Caco-2 (cell line): Measurements from ENCODE around the gene CAMK4. TPM values are rescaled to one million over a fixed set of nuclear protein-coding genes. Genes with fewer than 3 reads are reported as not detected.

Experiments used
- BruUV-seq: library from RNA; stranded (reverse); fragments of 400-500 nt; replicated peaks from 2 replicates; lab custom pipeline; 2021; lab: Mats Ljungman, UMichigan
- CTCF ChIA-PET: fragments of 300-600 bp; sonication (Branson Sonifier 250); formaldehyde crosslinking; loops from one replicate; lab custom pipeline; 2022; ENCODE audit warnings: antibody characterized with exemption; lab: Charles Lee
- POLR2A ChIA-PET: fragments of 300-600 bp; sonication (Branson Sonifier 250); formaldehyde crosslinking; loops from one replicate; lab custom pipeline; 2022; ENCODE audit warnings: antibody characterized with exemption; lab: Charles Lee
- DNase-seq, 2 experiments: peaks; one replicate each; pipeline versions ENCODE4 v3.0.0 to v3.0.0-alpha.2; 2020 to 2022
- H3K27me3 ChIP-seq: replicated peaks from 2 replicates; pipeline ENCODE4 v1.6.0; 2011; ENCODE audit warnings: low read length; ENCODE audit not compliant: control insufficient read depth, insufficient read depth
- H3K36me3 ChIP-seq: 2 replicates; pipeline ENCODE4 v1.5.1; 2011; ENCODE audit warnings: low read length; ENCODE audit not compliant: control insufficient read depth, insufficient read depth
- H3K4me1 ChIP-seq: fragments of 250-450 bp; sonication (Bioruptor Pico); 2 replicates; pipeline ENCODE4 v1.5.1; 2020; ENCODE audit warnings: mild to moderate bottlenecking
- H3K4me3 ChIP-seq: 2 replicates; pipeline ENCODE4 v1.5.1; 2011; ENCODE audit warnings: low read depth, mild to moderate bottlenecking, control low read depth, low read length
- H3K9me3 ChIP-seq: fragments of 250-450 bp; sonication (Bioruptor Pico); 2 replicates; pipeline ENCODE4 v1.5.1; 2020; ENCODE audit warnings: mild to moderate bottlenecking, moderate library complexity
- H3K27ac Mint-ChIP-seq: one replicate; pipeline ENCODE4 v1.8.0; 2022; ENCODE audit warnings: mixed read lengths; ENCODE audit not compliant: unreplicated experiment
- H3K27me3 Mint-ChIP-seq: one replicate; pipeline ENCODE4 v1.8.0; 2022; ENCODE audit warnings: mixed read lengths; ENCODE audit not compliant: insufficient read depth, unreplicated experiment
- H3K36me3 Mint-ChIP-seq: one replicate; pipeline ENCODE4 v1.8.0; 2022; ENCODE audit warnings: mild to moderate bottlenecking, mixed read lengths; ENCODE audit not compliant: insufficient read depth, unreplicated experiment
- H3K4me1 Mint-ChIP-seq: one replicate; pipeline ENCODE4 v1.8.0; 2022; ENCODE audit warnings: low read depth, mixed read lengths; ENCODE audit not compliant: unreplicated experiment
- H3K4me3 Mint-ChIP-seq: one replicate; pipeline ENCODE4 v1.8.0; 2022; ENCODE audit warnings: mild to moderate bottlenecking, moderate library complexity, mixed read lengths; ENCODE audit not compliant: unreplicated experiment
- H3K9me3 Mint-ChIP-seq: one replicate; pipeline ENCODE4 v1.8.0; 2022; ENCODE audit warnings: mixed read lengths; ENCODE audit not compliant: unreplicated experiment
- intact Hi-C: fragments of 100-400 bp; cut with micrococcal nuclease; formaldehyde crosslinking; loops from one replicate; pipeline ENCODE4 v1.10.0; 2022; ENCODE audit not compliant: unreplicated experiment
- total RNA-seq: library from RNA; stranded (reverse); gene quantifications from 2 replicates; pipeline ENCODE4 v1.2.3, GENCODE V29; 2022
- TF ChIP-seq, protein P1 (sequence below), 2 experiments: fragments of 200-600 bp in 1 of 2; IDR thresholded peaks; 1 replicate in 1 of 2; 2 replicates in 1 of 2; pipeline versions ENCODE4 v1.5.1 to v1.8.0; 2011 to 2022; ENCODE audit warnings: antibody characterized with exemption in 1 of 2, control low read depth in 1 of 2, inconsistent platforms in 1 of 2, low read depth in 1 of 2, low read length in 1 of 2, mild to moderate bottlenecking in 1 of 2, moderate library complexity in 1 of 2; ENCODE audit not compliant: insufficient read depth in 1 of 2, severe bottlenecking in 1 of 2, unreplicated experiment in 1 of 2

The CAMK4 gene
- total RNA-seq, 1 experiment from 2014 or later = not detected

DNA sequence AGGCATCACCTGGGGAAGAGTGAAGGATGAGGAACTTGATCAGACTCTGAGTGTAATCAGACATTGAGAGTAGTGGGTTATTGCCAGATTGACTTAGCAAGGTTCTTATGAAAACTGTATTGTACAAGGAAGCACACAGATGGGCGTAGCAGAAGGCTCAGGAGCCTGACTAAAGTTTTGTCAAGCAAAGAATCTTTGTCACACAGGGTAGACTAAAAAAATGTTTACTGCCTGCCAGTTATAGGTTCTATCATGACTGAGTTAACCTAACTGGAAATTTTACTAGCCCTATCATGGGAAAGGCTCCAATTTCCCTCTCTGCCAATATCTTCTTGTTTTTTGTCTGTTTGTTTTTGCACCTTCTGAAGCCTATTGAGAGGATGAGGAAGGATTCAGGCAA, 19.1 kb downstream of the CAMK4 start:
- POLR2A ChIA-PET = no interaction called here
- intact Hi-C loops = no loop called here
- TF ChIP-seq, protein P1, sequence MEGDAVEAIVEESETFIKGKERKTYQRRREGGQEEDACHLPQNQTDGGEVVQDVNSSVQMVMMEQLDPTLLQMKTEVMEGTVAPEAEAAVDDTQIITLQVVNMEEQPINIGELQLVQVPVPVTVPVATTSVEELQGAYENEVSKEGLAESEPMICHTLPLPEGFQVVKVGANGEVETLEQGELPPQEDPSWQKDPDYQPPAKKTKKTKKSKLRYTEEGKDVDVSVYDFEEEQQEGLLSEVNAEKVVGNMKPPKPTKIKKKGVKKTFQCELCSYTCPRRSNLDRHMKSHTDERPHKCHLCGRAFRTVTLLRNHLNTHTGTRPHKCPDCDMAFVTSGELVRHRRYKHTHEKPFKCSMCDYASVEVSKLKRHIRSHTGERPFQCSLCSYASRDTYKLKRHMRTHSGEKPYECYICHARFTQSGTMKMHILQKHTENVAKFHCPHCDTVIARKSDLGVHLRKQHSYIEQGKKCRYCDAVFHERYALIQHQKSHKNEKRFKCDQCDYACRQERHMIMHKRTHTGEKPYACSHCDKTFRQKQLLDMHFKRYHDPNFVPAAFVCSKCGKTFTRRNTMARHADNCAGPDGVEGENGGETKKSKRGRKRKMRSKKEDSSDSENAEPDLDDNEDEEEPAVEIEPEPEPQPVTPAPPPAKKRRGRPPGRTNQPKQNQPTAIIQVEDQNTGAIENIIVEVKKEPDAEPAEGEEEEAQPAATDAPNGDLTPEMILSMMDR (IDR thresholded peaks at IDR 0.05; ENCODE audit: insufficient read depth in 1 of 2, low read depth in 1 of 2, low read length in 1 of 2, severe bottlenecking in 1 of 2, unreplicated experiment in 1 of 2) = no peak
- H3K4me1 Mint-ChIP-seq = no peaks in the 10 kb centered on the region
- no TSS peak for BruUV-seq
- no peak overlapping the region for H3K27ac Mint-ChIP-seq
- Histone ChIP-seq H3K4me3 (no peak overlapping the region), H3K27me3 (no peaks in the 10 kb centered on the region), H3K9me3 (no peaks in the 10 kb centered on the region), H3K36me3 (no peaks in the 10 kb centered on the region), H3K4me1 (no peaks in the 10 kb centered on the region)
- peaks cover 26% of the 10 kb centered on the region for H3K27me3 Mint-ChIP-seq
- no peaks in the 10 kb centered on the region for H3K36me3 Mint-ChIP-seq
- H3K9me3 Mint-ChIP-seq = no peaks in the 10 kb centered on the region
- no peak overlapping the region for H3K4me3 Mint-ChIP-seq
- CTCF ChIA-PET = no interaction called here
- DNase-seq = no peak

DNA sequence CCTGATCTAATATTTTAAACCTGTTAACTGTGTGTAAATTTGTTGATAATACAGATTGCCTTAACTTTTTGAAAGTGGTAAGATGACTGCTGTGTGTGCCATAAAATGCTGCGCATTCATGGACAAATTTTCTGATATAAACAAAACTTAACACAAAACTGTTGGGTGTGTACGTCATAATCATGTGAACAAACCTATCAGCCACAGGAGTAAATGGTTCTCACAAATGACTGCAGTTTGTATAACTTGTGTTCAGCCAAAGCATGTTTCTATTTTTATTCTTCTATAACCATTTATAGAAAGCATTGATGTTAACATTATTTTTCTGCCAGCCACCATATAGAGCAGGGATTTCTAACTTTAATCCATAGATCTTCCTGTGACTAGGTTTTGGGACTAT, 21.5 kb downstream of the CAMK4 start:
- Mint-ChIP-seq H3K4me1 (no peaks in the 10 kb centered on the region), H3K27ac (no peak overlapping the region), H3K4me3 (no peak overlapping the region), H3K27me3 (peaks cover 16% of the 10 kb centered on the region), H3K36me3 (no peaks in the 10 kb centered on the region), H3K9me3 (no peaks in the 10 kb centered on the region)
- POLR2A ChIA-PET = no interaction called here
- TF ChIP-seq, protein P1 (IDR thresholded peaks at IDR 0.05; ENCODE audit: insufficient read depth in 1 of 2, low read depth in 1 of 2, low read length in 1 of 2, severe bottlenecking in 1 of 2, unreplicated experiment in 1 of 2) = no peak
- Histone ChIP-seq H3K36me3 (no peaks in the 10 kb centered on the region), H3K4me3 (no peak overlapping the region), H3K27me3 (no peaks in the 10 kb centered on the region), H3K4me1 (no peaks in the 10 kb centered on the region), H3K9me3 (no peaks in the 10 kb centered on the region)
- BruUV-seq = no TSS peak
- intact Hi-C loops = no loop called here
- CTCF ChIA-PET = no interaction called here
- no peak for DNase-seq

DNA sequence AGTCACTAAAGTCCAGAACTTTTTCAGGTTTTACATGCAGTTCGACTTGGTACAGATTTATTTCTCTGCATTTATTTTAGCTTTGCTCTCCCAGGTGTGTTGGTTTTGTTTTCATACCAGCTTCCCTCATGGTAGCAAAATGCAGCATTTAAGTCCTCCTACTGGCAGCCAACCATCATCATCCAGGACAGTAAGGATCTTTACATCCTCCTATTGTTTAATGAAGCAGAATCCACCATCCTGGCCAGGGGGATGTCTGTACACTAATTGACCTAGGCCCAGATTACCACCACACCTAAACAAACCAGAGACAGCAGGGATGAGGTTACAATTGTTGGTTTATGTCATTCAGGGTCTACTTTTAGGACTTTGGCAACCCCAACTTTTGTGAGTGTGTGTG, 22.3 kb downstream of the CAMK4 start:
- POLR2A ChIA-PET = no interaction called here
- CTCF ChIA-PET = no interaction called here
- intact Hi-C loops = no loop called here

More for the DNA sequence above, 22.3 kb downstream of the CAMK4 start:
- H3K36me3 ChIP-seq = no peaks in the 10 kb centered on the region
- DNase-seq = no peak
- H3K4me1 ChIP-seq = no peaks in the 10 kb centered on the region
- Mint-ChIP-seq H3K9me3 (no peaks in the 10 kb centered on the region), H3K27me3 (peaks cover 18% of the 10 kb centered on the region), H3K4me3 (no peak overlapping the region), H3K36me3 (no peaks in the 10 kb centered on the region), H3K27ac (no peak overlapping the region), H3K4me1 (no peaks in the 10 kb centered on the region)
- no peak overlapping the region for H3K4me3 ChIP-seq
- no peaks in the 10 kb centered on the region for H3K9me3 ChIP-seq
- TF ChIP-seq, protein P1 (IDR thresholded peaks at IDR 0.05; ENCODE audit: insufficient read depth in 1 of 2, low read depth in 1 of 2, low read length in 1 of 2, severe bottlenecking in 1 of 2, unreplicated experiment in 1 of 2) = no peak
- H3K27me3 ChIP-seq = no peaks in the 10 kb centered on the region
- no TSS peak for BruUV-seq
